Lower lobe of right lung (tissue), 2 donors: ENCODE data around the gene HTR3A. TPM values are rescaled to one million over a fixed set of nuclear protein-coding genes. Genes with fewer than 3 reads are reported as not detected.

Experiments
- ATAC-seq, 2 donors: fragments of 200-7000 bp; cut with Tn5 transposase; one replicate each; pipeline ENCODE4 v1.9.1; 2020 to 2022; ENCODE audit warnings: mild to moderate bottlenecking in 2 of 2, moderate library complexity in 2 of 2
- DNase-seq: peaks from one replicate; pipeline ENCODE4 v3.0.0-alpha.2; 2020
- H3K27ac ChIP-seq: fragments of 200-600 bp; one replicate; pipeline ENCODE4 v1.8.0; 2022
- H3K27me3 ChIP-seq: fragments of 200-600 bp; one replicate; pipeline ENCODE4 v1.8.0; 2022; ENCODE audit warnings: low read depth
- H3K36me3 ChIP-seq: fragments of 200-600 bp; one replicate; pipeline ENCODE4 v1.8.0; 2022; ENCODE audit warnings: mild to moderate bottlenecking
- H3K4me1 ChIP-seq: fragments of 200-600 bp; one replicate; pipeline ENCODE4 v1.8.0; 2022
- H3K4me3 ChIP-seq: fragments of 200-600 bp; one replicate; pipeline ENCODE4 v1.8.0; 2022; ENCODE audit warnings: mild to moderate bottlenecking
- H3K9me3 ChIP-seq: fragments of 200-600 bp; one replicate; pipeline ENCODE4 v1.8.0; 2022
- intact Hi-C: fragments of 100-400 bp; cut with DNase I; formaldehyde crosslinking; loops from one replicate; pipeline ENCODE4 v1.11.0; 2022
- total RNA-seq: library from RNA; stranded (reverse); fragmentation: NEBNext Ultra II Directional; extraction: Animal tissue kit (Norgen Biotek cat#: 25700); gene quantifications from one replicate; pipeline ENCODE4 v1.2.1, GENCODE V29; 2021
- TF ChIP-seq, protein P1 (sequence below): fragments of 200-600 bp; IDR thresholded peaks from one replicate; pipeline ENCODE4 v1.8.0; 2022; ENCODE audit warnings: antibody characterized with exemption, mild to moderate bottlenecking
- donor health status: DM: no; HTN: yes; CAD: no; lungs with severe emphysema.

HTR3A gene
- total RNA-seq, 1 donor from 2014 or later, result not detected

DNA sequence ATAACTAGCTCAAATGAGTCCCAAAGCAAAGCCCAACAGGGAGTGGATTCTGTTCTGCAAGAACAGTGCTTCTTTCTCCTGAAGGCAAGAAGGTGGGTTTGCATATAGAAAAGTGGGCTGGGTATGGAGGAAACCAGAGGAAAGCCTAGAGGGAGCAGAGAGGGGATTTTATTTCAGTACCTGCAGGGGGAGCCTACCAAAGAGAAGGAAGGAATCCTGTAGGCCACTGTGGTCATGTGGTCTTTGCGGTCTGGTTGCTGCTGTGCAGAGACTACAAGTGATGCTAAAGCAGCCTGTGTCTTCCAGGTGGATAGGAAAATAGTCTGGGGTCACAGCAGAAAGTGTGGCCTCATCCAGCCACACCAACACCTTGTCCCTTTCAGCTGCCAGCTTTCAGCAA lies 51.4 kb downstream of the HTR3A start:
- DNase-seq (no peak), ATAC-seq (no peak)
- Histone ChIP-seq H3K4me3 (no peak overlapping the region), H3K4me1 (peaks cover under 1% of the 10 kb centered on the region), H3K36me3 (no peaks in the 10 kb centered on the region), H3K27me3 (peaks cover 3% of the 10 kb centered on the region), H3K9me3 (no peaks in the 10 kb centered on the region), H3K27ac (no peak overlapping the region)
- intact Hi-C loops, result no loop called here
- TF ChIP-seq, protein P1, sequence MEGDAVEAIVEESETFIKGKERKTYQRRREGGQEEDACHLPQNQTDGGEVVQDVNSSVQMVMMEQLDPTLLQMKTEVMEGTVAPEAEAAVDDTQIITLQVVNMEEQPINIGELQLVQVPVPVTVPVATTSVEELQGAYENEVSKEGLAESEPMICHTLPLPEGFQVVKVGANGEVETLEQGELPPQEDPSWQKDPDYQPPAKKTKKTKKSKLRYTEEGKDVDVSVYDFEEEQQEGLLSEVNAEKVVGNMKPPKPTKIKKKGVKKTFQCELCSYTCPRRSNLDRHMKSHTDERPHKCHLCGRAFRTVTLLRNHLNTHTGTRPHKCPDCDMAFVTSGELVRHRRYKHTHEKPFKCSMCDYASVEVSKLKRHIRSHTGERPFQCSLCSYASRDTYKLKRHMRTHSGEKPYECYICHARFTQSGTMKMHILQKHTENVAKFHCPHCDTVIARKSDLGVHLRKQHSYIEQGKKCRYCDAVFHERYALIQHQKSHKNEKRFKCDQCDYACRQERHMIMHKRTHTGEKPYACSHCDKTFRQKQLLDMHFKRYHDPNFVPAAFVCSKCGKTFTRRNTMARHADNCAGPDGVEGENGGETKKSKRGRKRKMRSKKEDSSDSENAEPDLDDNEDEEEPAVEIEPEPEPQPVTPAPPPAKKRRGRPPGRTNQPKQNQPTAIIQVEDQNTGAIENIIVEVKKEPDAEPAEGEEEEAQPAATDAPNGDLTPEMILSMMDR, result peak; percentile 18

DNA sequence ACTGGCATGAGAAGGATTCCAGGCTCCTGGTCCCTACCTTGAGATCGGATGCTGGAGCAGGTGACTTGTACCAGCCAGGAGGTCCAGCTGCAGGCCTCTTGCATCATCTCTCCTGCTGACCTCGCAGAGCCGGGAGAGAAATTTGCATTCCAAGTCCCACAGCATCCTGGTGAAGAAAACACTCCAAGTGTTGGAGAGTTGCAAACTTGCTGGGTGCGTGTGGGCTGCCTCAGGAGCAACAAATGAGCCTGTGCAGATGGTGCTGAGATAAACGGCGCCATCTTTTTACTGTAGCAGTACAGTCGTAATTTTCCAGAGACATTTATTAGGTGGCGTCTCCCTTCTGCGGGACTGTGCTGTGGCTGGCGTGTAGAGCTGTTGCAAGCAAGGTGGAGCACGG lies 52.5 kb downstream of the HTR3A start:
- H3K4me3 ChIP-seq, result no peak overlapping the region
- peaks cover 8% of the 10 kb centered on the region for H3K4me1 ChIP-seq
- intact Hi-C loops, result no loop called here
- H3K27ac ChIP-seq, result no peak overlapping the region
- no peaks in the 10 kb centered on the region for H3K36me3 ChIP-seq
- TF ChIP-seq, protein P1, result no peak
- no peaks in the 10 kb centered on the region for H3K9me3 ChIP-seq
- peaks cover 3% of the 10 kb centered on the region for H3K27me3 ChIP-seq
- ATAC-seq, result no peak
- no peak for DNase-seq

DNA sequence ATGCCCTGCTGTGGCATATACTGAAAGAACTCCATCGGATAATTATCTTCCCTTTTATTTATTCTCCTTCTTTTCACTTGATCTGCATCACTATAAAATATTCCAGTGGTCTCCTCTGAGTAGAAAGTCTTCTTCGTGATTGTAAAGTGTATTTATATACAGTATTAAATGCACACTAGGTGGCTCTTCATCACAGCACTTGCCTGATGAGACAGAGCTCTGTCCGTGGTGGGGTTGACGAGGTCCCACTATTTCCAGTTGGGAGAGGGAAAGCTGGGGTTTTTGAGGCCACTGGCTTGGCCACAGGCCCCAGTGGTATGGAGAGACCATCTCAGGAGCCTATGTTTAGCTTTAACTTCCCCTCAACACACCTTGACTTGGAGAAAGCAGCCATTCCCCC lies 53.0 kb downstream of the HTR3A start:
- H3K36me3 ChIP-seq, result no peaks in the 10 kb centered on the region
- intact Hi-C loops, result no loop called here
- peaks cover 8% of the 10 kb centered on the region for H3K4me1 ChIP-seq
- TF ChIP-seq, protein P1, result no peak
- H3K4me3 ChIP-seq, result no peak overlapping the region
- peaks cover 3% of the 10 kb centered on the region for H3K27me3 ChIP-seq
- H3K27ac ChIP-seq, result no peak overlapping the region
- ATAC-seq, result no peak
- H3K9me3 ChIP-seq, result no peaks in the 10 kb centered on the region
- DNase-seq, result no peak

DNA sequence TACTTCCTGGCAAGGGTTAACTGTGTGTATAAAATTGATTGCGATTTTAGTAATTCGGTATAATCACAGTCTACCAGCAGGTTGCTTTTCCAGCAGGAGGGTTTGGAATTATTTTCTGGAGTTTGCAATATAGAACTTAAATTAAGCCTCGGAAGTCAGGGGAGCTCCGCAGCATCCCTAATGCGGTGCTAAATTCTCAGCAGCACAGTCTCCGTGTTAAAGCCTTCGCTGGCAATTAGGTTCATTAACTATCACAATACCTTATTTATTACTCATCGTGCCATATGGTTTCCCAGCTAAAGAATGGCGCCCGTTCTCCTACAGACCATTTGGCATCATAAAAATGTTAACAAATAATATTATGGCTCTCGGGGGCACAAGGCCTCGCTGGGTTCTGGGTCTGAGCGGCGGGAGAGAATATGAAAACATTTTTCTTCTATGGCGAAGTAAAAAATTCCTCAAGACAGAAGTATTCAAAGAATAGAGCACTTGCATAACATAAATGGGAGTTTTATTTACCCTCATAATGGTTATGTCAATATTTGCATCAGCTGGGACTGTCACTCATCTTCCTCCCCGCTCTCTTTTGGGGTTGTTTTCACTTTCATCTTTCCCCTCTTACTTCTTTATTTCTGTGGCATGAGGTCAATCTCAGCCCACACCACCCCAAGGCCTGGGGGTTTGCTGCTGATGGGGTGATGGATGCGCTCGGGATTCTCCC lies 56.5 kb downstream of the HTR3A start:
- no peak overlapping the region for H3K27ac ChIP-seq
- peaks cover 16% of the 10 kb centered on the region for H3K4me1 ChIP-seq
- no peak for ATAC-seq
- H3K36me3 ChIP-seq, result no peaks in the 10 kb centered on the region
- DNase-seq, result no peak
- no peak overlapping the region for H3K4me3 ChIP-seq
- intact Hi-C loops, result loop anchor here (10.0 kb wide), 1 partner anchor 233 kb away; no protein-coding TSS in a partner anchor
- H3K27me3 ChIP-seq, result peaks cover 3% of the 10 kb centered on the region
- TF ChIP-seq, protein P1, result no peak
- no peaks in the 10 kb centered on the region for H3K9me3 ChIP-seq

DNA sequence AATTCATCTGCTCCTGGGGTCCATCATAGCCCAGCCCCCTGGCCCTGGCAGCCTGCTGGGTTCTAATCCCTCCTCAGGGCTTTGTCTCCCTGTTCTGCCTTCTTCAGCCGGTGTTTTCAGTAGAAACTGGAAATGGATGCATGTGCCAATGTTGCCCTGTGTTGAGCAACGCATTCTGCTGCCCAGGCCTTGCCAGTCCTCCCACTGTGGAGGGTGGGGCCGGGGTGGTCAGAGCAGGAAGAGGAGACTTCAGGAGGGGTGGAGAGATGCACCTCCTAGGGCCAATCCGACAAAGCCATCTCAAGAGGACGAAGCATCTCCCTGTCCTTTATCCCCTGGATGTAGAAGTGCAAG lies 57.0 kb downstream of the HTR3A start:
- DNase-seq, result peak; percentile 61
- ATAC-seq, result no peak
- intact Hi-C loops, result loop anchor here (10.0 kb wide), 1 partner anchor 233 kb away; no protein-coding TSS in a partner anchor

More for the DNA sequence above, 57.0 kb downstream of the HTR3A start:
- Histone ChIP-seq H3K4me1 (peaks cover 21% of the 10 kb centered on the region), H3K9me3 (no peaks in the 10 kb centered on the region), H3K36me3 (no peaks in the 10 kb centered on the region), H3K4me3 (no peak overlapping the region), H3K27ac (no peak overlapping the region), H3K27me3 (peaks cover 3% of the 10 kb centered on the region)
- TF ChIP-seq, protein P1, result no peak
